GM20431 (cell line): ENCODE measurements around the gene RPEL1.

Source experiments
- in situ Hi-C: fragments of 300-500 bp; cut with MseI, MboI; formaldehyde crosslinking; loops from one replicate; pipeline ENCODE4 v1.15.0; 2020; ENCODE audit warnings: low sequenced_read_pairs; ENCODE audit not compliant: unreplicated experiment

Gene RPEL1

DNA sequence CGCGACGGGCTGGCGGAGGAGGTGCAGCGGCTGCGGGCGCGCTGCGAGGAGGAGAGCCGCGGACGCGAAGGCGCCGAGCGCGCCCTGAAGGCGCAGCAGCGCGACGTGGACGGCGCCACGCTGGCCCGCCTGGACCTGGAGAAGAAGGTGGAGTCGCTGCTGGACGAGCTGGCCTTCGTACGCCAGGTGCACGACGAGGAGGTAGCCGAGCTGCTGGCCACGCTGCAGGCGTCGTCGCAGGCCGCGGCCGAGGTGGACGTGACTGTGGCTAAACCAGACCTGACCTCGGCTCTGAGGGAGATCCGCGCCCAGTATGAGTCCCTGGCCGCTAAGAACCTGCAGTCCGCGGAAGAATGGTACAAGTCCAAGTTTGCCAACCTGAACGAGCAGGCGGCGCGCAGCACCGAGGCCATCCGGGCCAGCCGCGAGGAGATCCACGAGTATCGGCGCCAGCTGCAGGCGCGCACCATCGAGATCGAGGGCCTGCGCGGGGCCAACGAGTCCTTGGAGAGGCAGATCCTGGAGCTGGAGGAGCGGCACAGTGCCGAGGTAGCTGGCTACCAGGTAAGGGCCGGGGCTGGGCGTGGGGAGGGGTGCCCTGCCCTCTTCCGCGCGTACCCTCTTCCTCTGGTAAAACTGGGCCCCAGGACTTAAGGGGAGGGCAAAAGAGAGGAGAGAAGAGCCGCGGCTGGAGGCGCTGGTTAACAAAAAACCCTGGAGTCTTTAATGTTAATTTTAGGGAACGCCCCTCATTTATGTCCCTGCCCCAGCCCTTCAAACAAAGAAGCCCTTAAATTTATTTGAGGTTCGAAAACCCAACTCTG lies 32.2 kb downstream of the RPEL1 start:
- in situ Hi-C loops = no loop called here

DNA sequence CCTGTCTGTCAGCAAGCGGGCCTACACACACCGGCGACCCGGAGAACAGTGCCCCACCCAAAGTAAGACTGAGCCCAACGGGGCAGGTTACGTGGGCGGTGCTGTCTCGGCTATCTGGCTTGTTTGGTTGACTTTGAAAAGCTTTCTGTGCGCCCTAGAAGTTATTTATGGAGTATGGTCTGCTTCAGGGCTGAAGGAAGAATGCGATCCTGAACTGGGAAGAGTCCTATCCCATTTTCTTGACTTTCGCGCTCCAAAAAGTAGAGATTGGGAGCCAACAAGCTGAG lies 32.8 kb downstream of the RPEL1 start:
- in situ Hi-C loops = no loop called here

DNA sequence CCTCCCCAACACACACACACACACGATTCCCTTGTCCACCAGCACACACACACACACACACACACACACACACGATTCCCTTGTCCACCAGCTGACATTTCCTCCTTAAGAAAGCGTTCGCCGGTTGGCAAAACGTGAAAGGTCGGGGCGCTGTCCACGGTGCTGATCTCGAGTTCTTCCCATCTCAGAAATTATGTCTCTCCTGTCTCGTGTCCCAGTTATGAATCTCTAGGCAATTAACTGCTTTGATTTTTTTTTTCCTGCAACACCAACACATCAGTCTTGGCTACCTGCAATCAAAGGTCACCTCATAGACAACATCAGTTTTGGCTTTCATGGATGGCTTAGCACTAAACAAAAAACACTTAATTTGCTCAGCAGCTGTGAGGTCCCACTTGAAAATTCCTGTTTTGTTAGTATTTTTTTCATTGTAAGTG lies 33.2 kb downstream of the RPEL1 start:
- in situ Hi-C loops = no loop called here

DNA sequence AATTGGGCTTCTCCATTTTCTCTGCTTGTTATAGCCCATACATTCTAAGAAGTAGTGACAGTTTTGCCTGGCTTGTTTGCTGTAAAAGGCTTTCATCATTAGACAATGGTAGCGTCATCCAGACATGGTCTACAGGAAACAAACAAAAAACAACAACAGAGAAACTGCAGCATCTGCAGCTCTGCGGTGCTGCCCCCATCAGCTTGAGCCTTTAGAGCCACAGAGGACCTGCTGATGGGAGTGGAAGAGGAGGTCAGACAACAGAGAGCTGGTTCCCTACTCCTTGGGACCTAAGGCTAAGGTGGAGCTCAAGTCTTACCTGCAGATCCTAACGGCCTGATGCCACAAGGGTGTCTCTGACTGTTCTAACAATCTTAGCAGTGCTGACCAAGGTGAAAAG lies 34.3 kb downstream of the RPEL1 start:
- in situ Hi-C loops = no loop called here

- in situ Hi-C loops = no loop called here
Measured at GRCh38 chr10:103280506-103280905, 34.8 kb downstream of the RPEL1 start.

DNA sequence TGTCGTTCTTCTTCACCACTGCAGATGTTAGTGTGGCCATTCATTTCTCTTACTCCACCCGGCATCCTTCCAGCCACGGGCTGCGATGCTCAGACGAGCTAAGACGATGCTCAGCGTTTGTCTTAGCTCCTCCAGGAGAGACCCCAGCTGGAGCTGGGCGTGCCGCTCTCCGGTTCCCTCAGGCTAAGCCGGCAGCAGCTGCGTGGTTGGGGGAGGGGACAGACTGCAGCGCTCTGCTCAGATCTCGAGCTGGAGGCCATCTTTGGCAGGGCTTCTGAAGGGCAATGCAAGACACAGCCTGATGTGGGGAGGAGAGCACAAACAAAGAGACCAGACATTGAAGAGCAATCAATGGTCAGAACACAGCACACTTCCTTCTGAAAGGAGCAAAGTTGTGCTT lies 36.1 kb downstream of the RPEL1 start:
- in situ Hi-C loops = no loop called here

DNA sequence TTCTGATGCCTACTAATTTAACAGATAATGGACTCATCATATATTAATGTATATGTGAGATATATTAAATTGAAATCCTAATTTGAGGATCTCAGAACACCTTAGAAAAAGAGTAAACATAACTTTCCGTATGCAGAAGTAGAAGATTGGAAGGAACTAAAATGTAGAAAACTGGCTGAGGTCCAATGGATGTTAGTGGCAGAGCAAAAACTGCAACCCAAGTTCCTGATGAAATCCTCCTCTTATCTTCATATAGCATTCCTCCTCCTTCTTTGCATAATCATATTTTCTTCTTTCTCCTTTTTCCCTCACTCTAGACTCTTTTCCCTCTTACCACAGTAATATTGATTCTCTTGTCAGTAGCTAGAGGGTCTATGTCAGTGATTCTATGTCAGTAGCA lies 37.3 kb downstream of the RPEL1 start:
- in situ Hi-C loops = no loop called here

DNA sequence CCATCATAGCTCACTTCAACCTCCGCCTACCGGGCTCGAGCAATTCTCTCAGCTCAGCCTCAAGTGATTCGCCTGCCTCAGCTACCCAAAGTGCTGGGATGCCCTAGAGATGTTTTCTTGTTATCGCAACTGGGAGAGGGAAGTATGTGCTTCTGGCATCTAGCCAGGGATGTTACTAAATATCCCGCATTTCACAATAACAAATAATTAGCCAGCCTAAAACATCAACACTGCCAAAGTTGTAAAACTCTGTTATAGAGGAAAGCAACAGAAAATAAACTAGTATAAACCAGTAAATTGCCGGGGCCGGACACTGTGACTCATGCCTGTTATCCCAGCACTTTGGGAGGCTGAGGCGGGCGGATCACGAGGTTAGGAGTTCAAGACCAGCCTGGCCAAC lies 38.5 kb downstream of the RPEL1 start:
- in situ Hi-C loops = no loop called here

GRCh38 chr10:103287992-103288391 lies 42.3 kb downstream of the RPEL1 start:
- in situ Hi-C loops = no loop called here

- in situ Hi-C loops = no loop called here
Measured at GRCh38 chr10:103291588-103291987, 45.9 kb downstream of the RPEL1 start.

DNA sequence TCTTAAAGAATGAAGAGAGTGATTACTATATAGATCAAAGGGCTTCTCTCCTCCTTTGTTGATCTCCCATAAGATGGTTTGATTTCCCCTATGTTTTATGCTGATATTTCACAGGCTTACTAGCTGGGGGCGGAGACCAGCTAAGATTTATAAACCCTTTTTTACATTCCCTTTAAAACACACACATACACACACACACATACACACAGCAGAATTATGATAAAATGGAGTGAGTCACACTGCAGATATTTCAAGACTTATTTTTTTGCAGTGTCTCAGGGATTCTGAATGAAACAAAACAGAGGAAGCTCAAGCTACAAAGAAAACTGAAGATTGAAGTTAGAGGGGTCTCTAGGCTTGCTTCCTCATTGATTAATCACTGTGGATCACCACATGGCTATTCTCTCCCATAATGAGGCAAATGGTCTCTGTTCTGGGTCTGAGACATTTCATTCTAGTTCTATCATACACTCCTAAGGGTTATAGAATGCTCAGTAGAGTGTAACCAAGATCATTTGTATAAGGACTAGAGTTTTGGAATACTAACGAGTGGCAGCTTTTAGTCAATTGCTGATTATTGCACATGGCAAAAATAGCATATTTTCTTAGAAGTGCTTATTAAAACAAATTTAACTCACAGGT lies 49.8 kb downstream of the RPEL1 start:
- in situ Hi-C loops = no loop called here
